ENCODE data around the gene NME3. TPM values are rescaled to one million over a fixed set of nuclear protein-coding genes. Genes with fewer than 3 reads are reported as not detected.

The NME3 gene
- total and polyA plus RNA-seq, 2 of the 13 experiments (the other 11 are each of a cell fraction or from before 2014, with no cell fraction given): 10.4 to 15.9 TPM

GRCh38 chr16:1772908-1773702, 1.8 kb upstream of the NME3 start, which contains the start of gene MRPS34 (continued):
- TF ChIP-seq ELK4 (CRISPR knock-in tag; IDR thresholded peaks at IDR 0.05; ENCODE audit: borderline replicate concordance) (peak; percentile 80; the same call in 1 of the 2 replicates), SRSF1 (optimal IDR thresholded peaks at IDR 0.05; ENCODE audit: low read depth, low read length) (no peak), JDP2 (CRISPR knock-in tag; IDR thresholded peaks at IDR 0.05; ENCODE audit: borderline replicate concordance) (no peak), THAP7 (CRISPR knock-in tag; IDR thresholded peaks at IDR 0.05) (no peak), ZNF563 (CRISPR knock-in tag; IDR thresholded peaks at IDR 0.05) (no peak; the same call in 1 of the 2 replicates), ZNF567 (CRISPR knock-in tag; IDR thresholded peaks at IDR 0.05; ENCODE audit: borderline replicate concordance) (no peak), MEF2D (CRISPR knock-in tag; IDR thresholded peaks at IDR 0.05) (no peak), ZNF782 (CRISPR knock-in tag; IDR thresholded peaks at IDR 0.05; ENCODE audit: borderline replicate concordance) (peak; percentile 64; the same call in 1 of the 2 replicates), SNAPC2 (CRISPR knock-in tag; IDR thresholded peaks at IDR 0.05) (peak; percentile 32; the same call in 1 of the 2 replicates), AGO2 (optimal IDR thresholded peaks at IDR 0.05; ENCODE audit: low read depth, low read length) (peak; percentile 87), ZNF530 (CRISPR knock-in tag; IDR thresholded peaks at IDR 0.05; ENCODE audit: low read depth) (peak; percentile 36; the same call in 1 of the 2 replicates), ZNF550 (CRISPR knock-in tag; IDR thresholded peaks at IDR 0.05; ENCODE audit: borderline replicate concordance) (0 out of 2 replicates have a peak, but pooled peaks have one; percentile 7), ZNF34 (CRISPR knock-in tag; IDR thresholded peaks at IDR 0.05; ENCODE audit: borderline replicate concordance) (no peak), TCF7L2 (IDR thresholded peaks at IDR 0.05; ENCODE audit: low read depth, low read length) (no peak), ZNF468 (CRISPR knock-in tag; IDR thresholded peaks at IDR 0.05) (no peak; the same call in 1 of the 2 replicates), NKX3-1 (CRISPR knock-in tag; IDR thresholded peaks at IDR 0.05) (peak; percentile 94)
- TF ChIP-seq, protein P1, sequence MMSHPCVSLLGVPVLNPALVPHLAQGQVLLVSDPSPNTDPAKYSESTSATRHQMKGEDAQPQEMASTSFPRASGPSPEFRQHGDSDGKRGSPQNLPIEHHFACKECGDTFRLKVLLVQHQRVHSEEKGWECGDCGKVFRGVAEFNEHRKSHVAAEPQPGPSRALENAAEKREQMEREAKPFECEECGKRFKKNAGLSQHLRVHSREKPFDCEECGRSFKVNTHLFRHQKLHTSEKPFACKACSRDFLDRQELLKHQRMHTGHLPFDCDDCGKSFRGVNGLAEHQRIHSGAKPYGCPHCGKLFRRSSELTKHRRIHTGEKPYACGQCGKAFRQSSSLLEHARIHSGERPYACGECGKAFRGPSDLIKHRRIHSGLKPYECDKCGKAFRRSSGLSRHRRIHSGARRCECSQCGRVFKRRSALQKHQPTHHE (CRISPR knock-in tag; IDR thresholded peaks at IDR 0.05; ENCODE audit: borderline replicate concordance): peak; percentile 64
- TF ChIP-seq, protein P2, sequence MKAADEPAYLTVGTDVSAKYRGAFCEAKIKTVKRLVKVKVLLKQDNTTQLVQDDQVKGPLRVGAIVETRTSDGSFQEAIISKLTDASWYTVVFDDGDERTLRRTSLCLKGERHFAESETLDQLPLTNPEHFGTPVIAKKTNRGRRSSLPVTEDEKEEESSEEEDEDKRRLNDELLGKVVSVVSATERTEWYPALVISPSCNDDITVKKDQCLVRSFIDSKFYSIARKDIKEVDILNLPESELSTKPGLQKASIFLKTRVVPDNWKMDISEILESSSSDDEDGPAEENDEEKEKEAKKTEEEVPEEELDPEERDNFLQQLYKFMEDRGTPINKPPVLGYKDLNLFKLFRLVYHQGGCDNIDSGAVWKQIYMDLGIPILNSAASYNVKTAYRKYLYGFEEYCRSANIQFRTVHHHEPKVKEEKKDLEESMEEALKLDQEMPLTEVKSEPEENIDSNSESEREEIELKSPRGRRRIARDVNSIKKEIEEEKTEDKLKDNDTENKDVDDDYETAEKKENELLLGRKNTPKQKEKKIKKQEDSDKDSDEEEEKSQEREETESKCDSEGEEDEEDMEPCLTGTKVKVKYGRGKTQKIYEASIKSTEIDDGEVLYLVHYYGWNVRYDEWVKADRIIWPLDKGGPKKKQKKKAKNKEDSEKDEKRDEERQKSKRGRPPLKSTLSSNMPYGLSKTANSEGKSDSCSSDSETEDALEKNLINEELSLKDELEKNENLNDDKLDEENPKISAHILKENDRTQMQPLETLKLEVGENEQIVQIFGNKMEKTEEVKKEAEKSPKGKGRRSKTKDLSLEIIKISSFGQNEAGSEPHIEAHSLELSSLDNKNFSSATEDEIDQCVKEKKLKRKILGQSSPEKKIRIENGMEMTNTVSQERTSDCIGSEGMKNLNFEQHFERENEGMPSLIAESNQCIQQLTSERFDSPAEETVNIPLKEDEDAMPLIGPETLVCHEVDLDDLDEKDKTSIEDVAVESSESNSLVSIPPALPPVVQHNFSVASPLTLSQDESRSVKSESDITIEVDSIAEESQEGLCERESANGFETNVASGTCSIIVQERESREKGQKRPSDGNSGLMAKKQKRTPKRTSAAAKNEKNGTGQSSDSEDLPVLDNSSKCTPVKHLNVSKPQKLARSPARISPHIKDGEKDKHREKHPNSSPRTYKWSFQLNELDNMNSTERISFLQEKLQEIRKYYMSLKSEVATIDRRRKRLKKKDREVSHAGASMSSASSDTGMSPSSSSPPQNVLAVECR (CRISPR knock-in tag; IDR thresholded peaks at IDR 0.05; ENCODE audit: borderline replicate concordance): peak; percentile 97
- TF ChIP-seq, protein P3, sequence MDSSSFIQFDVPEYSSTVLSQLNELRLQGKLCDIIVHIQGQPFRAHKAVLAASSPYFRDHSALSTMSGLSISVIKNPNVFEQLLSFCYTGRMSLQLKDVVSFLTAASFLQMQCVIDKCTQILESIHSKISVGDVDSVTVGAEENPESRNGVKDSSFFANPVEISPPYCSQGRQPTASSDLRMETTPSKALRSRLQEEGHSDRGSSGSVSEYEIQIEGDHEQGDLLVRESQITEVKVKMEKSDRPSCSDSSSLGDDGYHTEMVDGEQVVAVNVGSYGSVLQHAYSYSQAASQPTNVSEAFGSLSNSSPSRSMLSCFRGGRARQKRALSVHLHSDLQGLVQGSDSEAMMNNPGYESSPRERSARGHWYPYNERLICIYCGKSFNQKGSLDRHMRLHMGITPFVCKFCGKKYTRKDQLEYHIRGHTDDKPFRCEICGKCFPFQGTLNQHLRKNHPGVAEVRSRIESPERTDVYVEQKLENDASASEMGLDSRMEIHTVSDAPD (CRISPR knock-in tag; IDR thresholded peaks at IDR 0.05): peak; percentile 48; the same call in 1 of the 2 replicates

Measured in HepG2 (cell line).